Brain microvascular endothelial cell (primary cell): ENCODE measurements around the gene CARMIL3.
"Not testable (repeated sequence)": the region's sequence is repeated elsewhere in the genome, so short reads cannot be mapped to it uniquely, and the experiment has no call there.

Source experiments
- DNase-seq: peaks from one replicate; pipeline ENCODE4 v3.0.0-alpha.2; 2020
- H3K27ac ChIP-seq: fragments of 250-450 bp; sonication (Bioruptor Pico); 2 replicates; pipeline ENCODE4 v1.5.1; 2020; ENCODE audit warnings: mild to moderate bottlenecking, moderate library complexity
- H3K27me3 ChIP-seq: fragments of 250-450 bp; sonication (Bioruptor Pico); replicated peaks from 2 replicates; pipeline ENCODE4 v1.5.1; 2020; ENCODE audit warnings: mild to moderate bottlenecking
- H3K36me3 ChIP-seq: fragments of 250-450 bp; sonication (Bioruptor Pico); replicated peaks from 2 replicates; pipeline ENCODE4 v1.5.1; 2020; ENCODE audit warnings: mild to moderate bottlenecking
- H3K4me3 ChIP-seq: 2 replicates; pipeline ENCODE4 v1.5.1; 2011; ENCODE audit warnings: low read depth, mild to moderate bottlenecking, control low read depth, low read length, moderate library complexity
- in situ Hi-C: cut with HindIII; loops from 2 replicates; pipeline ENCODE4 v1.10.0; 2017; ENCODE audit warnings: low sequenced_read_pairs, low pct_ligation_motif_present
- TF ChIP-seq, protein P1 (sequence below): IDR thresholded peaks from 2 replicates; pipeline ENCODE4 v1.5.1; 2011; ENCODE audit warnings: low read depth, mild to moderate bottlenecking, moderate library complexity, low read length, control low read depth, inconsistent platforms; ENCODE audit errors: missing control alignments

Gene CARMIL3

DNA sequence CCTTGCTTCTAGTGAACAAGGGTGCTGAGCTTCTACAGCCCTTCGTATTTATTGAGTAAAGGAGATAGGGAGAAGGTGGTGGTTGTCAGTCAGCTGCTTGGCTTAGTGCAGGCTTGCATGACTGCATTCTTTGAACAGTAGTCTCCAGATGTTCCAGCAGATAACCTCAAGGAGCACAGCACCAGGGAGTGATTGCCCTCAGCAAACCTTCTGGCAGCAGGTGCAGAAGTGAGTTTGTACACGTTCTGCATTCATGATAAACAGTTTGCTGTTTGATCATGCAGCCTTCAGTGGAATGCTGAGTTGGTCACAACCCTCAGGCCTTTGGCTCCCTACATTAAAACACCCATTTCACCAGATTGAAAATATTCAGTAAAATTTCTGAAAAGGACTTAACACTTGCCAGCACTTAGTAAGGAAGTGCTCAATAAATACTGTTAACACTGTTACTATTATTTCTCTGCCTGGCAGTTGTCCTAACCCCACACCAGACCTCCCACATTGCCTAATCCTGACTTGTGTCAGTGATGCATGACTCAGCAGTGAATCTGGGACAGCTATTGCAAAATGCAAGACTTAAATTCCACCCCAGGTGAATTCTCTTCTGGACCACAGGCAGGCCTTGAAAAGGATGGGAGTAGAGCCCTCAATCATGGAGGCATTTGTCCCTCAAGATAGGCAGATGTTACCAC, 18.9 kb upstream of the CARMIL3 start:
- H3K27ac ChIP-seq: no peak overlapping the region
- in situ Hi-C loops: no loop called here

DNA sequence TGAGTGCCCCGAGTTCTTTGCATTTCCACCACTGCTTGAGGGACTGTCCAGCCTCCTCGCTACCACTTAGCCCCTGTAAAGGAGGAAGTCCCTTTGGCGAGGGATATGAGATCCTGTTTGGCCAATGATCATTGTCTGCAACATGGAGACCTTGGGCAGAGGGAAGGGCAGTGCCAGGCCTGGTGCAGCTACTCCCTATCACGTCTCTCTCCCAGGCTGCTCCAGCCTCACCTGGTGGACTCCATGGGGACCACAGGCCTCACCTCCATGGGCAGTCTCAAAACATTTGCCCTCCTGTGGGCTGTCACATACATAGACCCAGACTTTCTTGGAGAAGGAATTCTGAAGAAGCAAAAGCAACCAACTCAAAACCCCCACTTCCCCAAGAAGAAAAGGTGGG, 16.0 kb upstream of the CARMIL3 start:
- H3K27me3 ChIP-seq, DNase-seq, H3K36me3 ChIP-seq, in situ Hi-C loops, H3K27ac ChIP-seq: not testable (repeated sequence)
- peak overlapping the region; percentile 60 for H3K4me3 ChIP-seq

More for the DNA sequence above, 18.9 kb upstream of the CARMIL3 start:
- no peaks in the 10 kb centered on the region for H3K36me3 ChIP-seq
- no peaks in the 10 kb centered on the region for H3K27me3 ChIP-seq
- TF ChIP-seq, protein P1, sequence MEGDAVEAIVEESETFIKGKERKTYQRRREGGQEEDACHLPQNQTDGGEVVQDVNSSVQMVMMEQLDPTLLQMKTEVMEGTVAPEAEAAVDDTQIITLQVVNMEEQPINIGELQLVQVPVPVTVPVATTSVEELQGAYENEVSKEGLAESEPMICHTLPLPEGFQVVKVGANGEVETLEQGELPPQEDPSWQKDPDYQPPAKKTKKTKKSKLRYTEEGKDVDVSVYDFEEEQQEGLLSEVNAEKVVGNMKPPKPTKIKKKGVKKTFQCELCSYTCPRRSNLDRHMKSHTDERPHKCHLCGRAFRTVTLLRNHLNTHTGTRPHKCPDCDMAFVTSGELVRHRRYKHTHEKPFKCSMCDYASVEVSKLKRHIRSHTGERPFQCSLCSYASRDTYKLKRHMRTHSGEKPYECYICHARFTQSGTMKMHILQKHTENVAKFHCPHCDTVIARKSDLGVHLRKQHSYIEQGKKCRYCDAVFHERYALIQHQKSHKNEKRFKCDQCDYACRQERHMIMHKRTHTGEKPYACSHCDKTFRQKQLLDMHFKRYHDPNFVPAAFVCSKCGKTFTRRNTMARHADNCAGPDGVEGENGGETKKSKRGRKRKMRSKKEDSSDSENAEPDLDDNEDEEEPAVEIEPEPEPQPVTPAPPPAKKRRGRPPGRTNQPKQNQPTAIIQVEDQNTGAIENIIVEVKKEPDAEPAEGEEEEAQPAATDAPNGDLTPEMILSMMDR: no peak
- DNase-seq: peak; percentile 57
- no peak overlapping the region for H3K4me3 ChIP-seq

- H3K4me3 ChIP-seq: peak overlapping the region; percentile 60
- peak; percentile 35 for DNase-seq
- no peak overlapping the region for H3K27ac ChIP-seq
- TF ChIP-seq, protein P1: peak; percentile 87
- H3K27me3 ChIP-seq: no peaks in the 10 kb centered on the region
- H3K36me3 ChIP-seq: no peaks in the 10 kb centered on the region
- in situ Hi-C loops: no loop called here
Observed at GRCh38 chr14:24036169-24036962, 15.4 kb upstream of the CARMIL3 start.

- H3K27me3 ChIP-seq, in situ Hi-C loops, H3K27ac ChIP-seq, DNase-seq, H3K36me3 ChIP-seq: not testable (repeated sequence)
- H3K4me3 ChIP-seq: peak overlapping the region; percentile 60
Observed at GRCh38 chr14:24036963-24037657, 14.7 kb upstream of the CARMIL3 start.

DNA sequence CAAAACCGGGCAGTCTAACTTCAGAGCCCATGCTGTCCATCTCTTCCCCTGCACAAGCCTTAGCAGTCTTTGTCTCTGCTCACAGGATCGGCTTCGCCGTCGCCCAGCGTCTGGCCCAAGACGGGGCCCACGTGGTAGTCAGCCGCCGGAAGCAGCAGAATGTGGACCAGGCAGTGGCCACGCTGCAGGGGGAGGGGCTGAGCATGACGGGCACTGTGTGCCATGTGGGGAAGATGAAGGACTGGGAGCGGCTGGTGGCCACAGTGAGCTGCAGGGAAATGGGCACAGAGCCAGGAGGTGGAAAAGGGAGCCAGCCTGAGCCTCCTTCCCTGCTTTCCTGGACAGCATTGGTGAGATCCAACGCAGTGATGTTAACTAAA, 14.2 kb upstream of the CARMIL3 start:
- DNase-seq: no peak
- Histone ChIP-seq H3K36me3 (no peaks in the 10 kb centered on the region), H3K27me3 (no peaks in the 10 kb centered on the region), H3K4me3 (no peak overlapping the region), H3K27ac (no peak overlapping the region)
- TF ChIP-seq, protein P1: no peak
- in situ Hi-C loops: no loop called here

DNA sequence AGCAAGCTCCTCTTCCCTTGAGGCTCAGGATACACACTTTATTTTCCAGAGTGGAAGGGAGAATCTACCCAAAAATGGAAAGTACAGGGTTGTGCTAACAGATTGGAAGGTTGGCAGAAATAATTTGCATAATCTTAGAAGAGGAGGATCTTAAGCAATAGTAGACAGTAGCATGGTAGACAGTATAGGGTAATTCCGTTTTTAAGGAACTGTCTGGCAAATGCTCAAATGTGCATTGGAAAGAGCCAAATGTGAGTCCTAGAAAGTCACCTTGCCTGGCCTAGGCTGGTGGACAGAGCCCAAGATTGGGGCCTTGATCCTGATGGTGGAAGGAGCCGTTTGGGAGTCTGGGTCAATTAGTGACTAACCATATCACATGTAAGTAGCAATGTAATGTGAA, 13.1 kb upstream of the CARMIL3 start:
- no peak overlapping the region for H3K27ac ChIP-seq
- no peaks in the 10 kb centered on the region for H3K36me3 ChIP-seq
- DNase-seq: no peak
- no peaks in the 10 kb centered on the region for H3K27me3 ChIP-seq
- in situ Hi-C loops: no loop called here
- no peak overlapping the region for H3K4me3 ChIP-seq
- TF ChIP-seq, protein P1: no peak
